Neural progenitor cell (in vitro differentiated cells): ENCODE data around the gene PROZ.

Experiments
- CTCF ChIP-seq: fragments of 200-600 bp; sonication (generic); IDR thresholded peaks from 2 replicates; pipeline ENCODE4 v1.5.1; 2017; ENCODE audit warnings: antibody characterized with exemption, mild to moderate bottlenecking
- EZH2 ChIP-seq: fragments of 200-600 bp; sonication (generic); IDR thresholded peaks from 2 replicates; pipeline ENCODE4 v1.6.1; 2017; ENCODE audit warnings: antibody characterized with exemption, mild to moderate bottlenecking, moderate library complexity
- EZH2phosphoT487 ChIP-seq: fragments of 200-600 bp; sonication (generic); IDR thresholded peaks from 2 replicates; pipeline ENCODE4 v1.6.1; 2017; ENCODE audit warnings: antibody characterized with exemption

DNA sequence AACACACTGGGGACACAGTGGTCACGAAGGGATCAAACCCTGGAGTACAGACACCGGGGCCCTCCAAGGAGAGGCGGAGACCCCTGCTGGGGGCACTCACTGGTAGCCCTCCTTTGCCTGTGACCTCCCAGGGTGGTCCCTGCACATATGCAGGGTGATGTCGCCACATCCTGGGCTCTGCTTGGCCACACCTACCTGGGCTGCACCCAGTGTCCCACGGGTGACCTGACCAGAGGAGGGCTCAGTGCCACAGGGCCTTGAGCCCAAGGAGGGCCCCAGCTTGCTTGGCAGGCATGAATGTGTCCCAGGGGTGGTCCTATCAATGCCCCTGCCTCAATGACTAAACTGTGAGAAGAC lies 45.9 kb downstream of the PROZ start:
- TF ChIP-seq EZH2, result no peak
- no peak for TF ChIP-seq CTCF
- TF ChIP-seq EZH2phosphoT487, result no peak
